Activated CD8-positive, alpha-beta T cell treated with anti-CD3 and anti-CD28 coated beads, Interleukin-2, amount 10 ng/mL, durations not matched to agents 7 days and 5 days (primary cell): Measurements from ENCODE around the gene DAB2. TPM values are rescaled to one million over a fixed set of nuclear protein-coding genes. Genes with fewer than 3 reads are reported as not detected.

Experiments used
- ATAC-seq: fragments of 150-1000 bp; cut with Tn5 transposase; one replicate; pipeline ENCODE4 v1.10.0; 2021; ENCODE audit warnings: moderate library complexity
- CTCF ChIA-PET: fragments of 350-600 bp; sonication (Branson Sonifier 250); formaldehyde crosslinking; loops from one replicate; lab custom pipeline; 2021; ENCODE audit warnings: antibody characterized with exemption; lab: Charles Lee
- POLR2A ChIA-PET: fragments of 350-600 bp; sonication (Branson Sonifier 250); formaldehyde crosslinking; loops from one replicate; lab custom pipeline; 2021; ENCODE audit warnings: antibody characterized with exemption; lab: Charles Lee
- DNase-seq: peaks from one replicate; pipeline ENCODE4 v3.0.0-alpha.2; 2020
- H3K27ac Mint-ChIP-seq: one replicate; pipeline ENCODE4 v1.8.0; 2021; ENCODE audit warnings: mild to moderate bottlenecking, mixed read lengths
- H3K27me3 Mint-ChIP-seq: one replicate; pipeline ENCODE4 v1.8.0; 2021; ENCODE audit warnings: low read depth, mixed read lengths
- H3K36me3 Mint-ChIP-seq: one replicate; pipeline ENCODE4 v1.8.0; 2021; ENCODE audit warnings: low read depth, mixed read lengths
- H3K4me1 Mint-ChIP-seq: one replicate; pipeline ENCODE4 v1.8.0; 2021; ENCODE audit warnings: low read depth, mixed read lengths
- H3K4me3 Mint-ChIP-seq: one replicate; pipeline ENCODE4 v1.8.0; 2021; ENCODE audit warnings: mild to moderate bottlenecking, mixed read lengths
- H3K9me3 Mint-ChIP-seq: one replicate; pipeline ENCODE4 v1.8.0; 2022; ENCODE audit warnings: mixed read lengths; ENCODE audit not compliant: insufficient read depth
- total RNA-seq, 2 experiments: library from RNA; stranded (reverse); gene quantifications; one replicate each; pipeline ENCODE4 v1.2.3, GENCODE V29; 2021

DAB2 gene
- total RNA-seq, 2 experiments from 2014 or later: not detected

DNA sequence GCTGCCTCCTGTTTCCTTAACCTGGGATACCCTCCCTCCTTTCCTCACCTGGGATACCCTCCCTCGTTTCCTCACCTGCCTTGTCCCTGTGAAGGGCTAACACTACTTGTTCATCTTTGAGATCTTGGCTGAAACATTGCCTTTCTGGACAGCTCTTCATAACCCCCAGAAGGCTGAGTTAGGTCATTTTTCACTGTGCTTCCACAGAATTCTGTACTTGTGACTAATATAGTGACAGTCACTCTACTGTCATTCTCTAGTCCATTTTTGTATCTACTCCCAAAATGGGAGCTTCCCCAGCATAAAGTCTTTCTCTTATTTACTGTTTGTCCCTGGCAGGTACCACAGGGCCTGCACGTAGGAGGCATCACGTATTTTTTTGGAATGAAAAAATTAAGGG, 21.5 kb upstream of the DAB2 start:
- DNase-seq: no peak
- Mint-ChIP-seq H3K27ac (no peak overlapping the region), H3K9me3 (no peaks in the 10 kb centered on the region), H3K4me1 (no peaks in the 10 kb centered on the region), H3K36me3 (no peaks in the 10 kb centered on the region), H3K4me3 (no peak overlapping the region), H3K27me3 (no peaks in the 10 kb centered on the region)
- ChIA-PET CTCF (interaction anchor here (0.7 to 1.5 kb wide), 2 partner anchors 9 to 101 kb away, joined by 3 to 5 read pairs; no protein-coding TSS in a partner anchor), POLR2A (no interaction called here)
- ATAC-seq: no peak

DNA sequence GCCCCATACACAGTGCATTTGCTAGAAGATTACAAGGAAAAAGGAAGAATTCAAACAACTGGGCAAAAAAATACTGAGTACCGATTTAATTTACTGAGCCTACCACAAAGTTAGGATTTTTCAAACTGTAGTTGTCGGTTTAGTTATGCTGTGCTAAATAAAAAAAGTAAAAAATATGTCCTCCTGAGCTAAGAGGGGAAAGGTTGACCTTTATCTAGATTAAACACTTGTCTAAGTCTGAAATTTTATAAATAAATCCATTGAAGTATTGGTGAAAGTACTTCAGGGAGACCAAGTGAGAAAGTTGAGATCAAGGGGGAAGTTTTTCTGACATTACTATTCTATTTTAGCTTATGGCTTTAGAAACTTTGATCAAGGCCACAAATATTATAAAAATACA, 19.1 kb upstream of the DAB2 start:
- H3K9me3 Mint-ChIP-seq: no peaks in the 10 kb centered on the region
- CTCF ChIA-PET: no interaction called here
- POLR2A ChIA-PET: no interaction called here
- H3K4me3 Mint-ChIP-seq: no peak overlapping the region
- H3K4me1 Mint-ChIP-seq: no peaks in the 10 kb centered on the region
- no peaks in the 10 kb centered on the region for H3K27me3 Mint-ChIP-seq
- ATAC-seq: no peak
- H3K36me3 Mint-ChIP-seq: no peaks in the 10 kb centered on the region
- DNase-seq: no peak
- H3K27ac Mint-ChIP-seq: no peak overlapping the region

DNA sequence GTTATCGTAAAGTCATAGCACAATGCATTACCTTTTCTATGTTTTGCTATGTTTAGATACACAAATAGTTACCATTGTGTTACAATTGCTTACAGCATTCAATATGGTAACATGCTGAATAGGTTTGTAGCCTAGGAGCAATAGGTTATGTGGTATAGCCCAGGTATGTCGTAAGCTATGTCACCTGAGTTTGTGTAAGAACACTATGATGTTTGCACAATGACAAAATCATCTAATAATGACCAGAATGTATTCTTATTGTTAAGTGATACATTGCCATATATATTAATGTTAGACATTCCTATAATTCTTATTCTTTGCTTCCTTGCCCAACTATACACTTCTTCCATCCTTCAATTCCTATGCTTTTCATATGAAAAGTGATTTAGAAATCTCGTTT, 18.2 kb upstream of the DAB2 start:
- H3K4me3 Mint-ChIP-seq: no peak overlapping the region
- no peak overlapping the region for H3K27ac Mint-ChIP-seq
- no peaks in the 10 kb centered on the region for H3K4me1 Mint-ChIP-seq
- ChIA-PET POLR2A (no interaction called here), CTCF (no interaction called here)
- no peak for DNase-seq
- no peaks in the 10 kb centered on the region for H3K36me3 Mint-ChIP-seq
- no peak for ATAC-seq
- no peaks in the 10 kb centered on the region for H3K9me3 Mint-ChIP-seq
- no peaks in the 10 kb centered on the region for H3K27me3 Mint-ChIP-seq

DNA sequence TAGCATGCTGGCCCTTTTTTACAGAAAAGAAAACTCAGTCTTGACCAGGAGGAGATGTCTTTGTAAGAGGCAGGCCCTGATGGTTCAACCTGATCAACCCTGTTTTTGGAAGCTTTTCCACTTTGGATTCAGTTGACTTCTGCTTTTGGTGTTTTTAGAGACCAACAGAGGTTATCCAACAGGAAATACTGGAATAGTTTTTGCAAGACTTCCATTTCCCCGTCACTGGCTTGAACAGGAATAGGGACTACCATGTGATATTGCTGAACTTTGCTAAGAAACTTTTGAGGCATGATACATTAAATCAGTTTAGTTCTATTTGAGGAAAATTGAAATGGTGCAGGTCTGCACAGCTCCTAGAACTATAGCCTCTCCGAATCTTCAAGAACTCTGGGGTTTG, 17.1 kb upstream of the DAB2 start:
- ATAC-seq (no peak), DNase-seq (no peak)
- Mint-ChIP-seq H3K9me3 (no peaks in the 10 kb centered on the region), H3K36me3 (no peaks in the 10 kb centered on the region), H3K4me3 (no peak overlapping the region), H3K4me1 (no peaks in the 10 kb centered on the region), H3K27me3 (no peaks in the 10 kb centered on the region), H3K27ac (no peak overlapping the region)
- ChIA-PET CTCF (interaction anchor here (1.2 to 2.0 kb wide), 3 partner anchors 12 to 224 kb away, joined by 3 to 6 read pairs (median 3); no protein-coding TSS in a partner anchor), POLR2A (no interaction called here)

DNA sequence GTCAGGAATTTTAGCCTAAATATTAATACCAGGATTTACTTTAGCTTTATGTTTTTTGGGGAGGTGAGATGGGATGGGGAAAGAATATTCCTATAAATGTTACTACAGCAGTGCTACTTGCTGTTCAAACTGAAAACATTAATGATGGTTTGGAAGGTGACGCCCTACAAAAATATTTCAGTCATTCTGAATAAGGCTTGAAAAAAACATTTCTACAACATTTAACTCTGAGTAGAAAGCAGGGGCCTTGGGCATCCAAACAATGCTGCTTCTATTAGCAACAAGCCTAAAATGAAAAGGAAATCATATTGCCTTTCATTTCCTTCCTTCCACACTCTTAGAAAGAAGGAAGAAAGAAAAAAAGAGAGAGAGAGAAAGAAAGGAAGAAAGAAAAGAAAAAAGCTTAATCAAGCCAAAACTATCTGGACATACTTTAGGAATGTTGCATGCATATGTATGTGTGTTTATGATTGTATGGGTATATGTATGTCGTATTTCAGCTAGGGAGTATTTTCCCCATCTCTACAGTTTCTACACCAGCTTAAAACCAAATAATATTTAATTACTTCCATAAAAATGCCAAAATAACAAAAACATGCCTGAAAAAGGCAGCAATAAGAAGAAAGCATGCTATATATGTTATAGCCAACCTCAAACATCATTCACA, 16.3 kb upstream of the DAB2 start:
- Mint-ChIP-seq H3K4me1 (no peaks in the 10 kb centered on the region), H3K27me3 (no peaks in the 10 kb centered on the region), H3K9me3 (no peaks in the 10 kb centered on the region), H3K36me3 (no peaks in the 10 kb centered on the region), H3K27ac (no peak overlapping the region), H3K4me3 (no peak overlapping the region)
- ATAC-seq (no peak), DNase-seq (no peak)
- CTCF ChIA-PET: interaction anchor here (1.2 to 2.0 kb wide), 3 partner anchors 13 to 223 kb away, joined by 3 to 6 read pairs (median 3); no protein-coding TSS in a partner anchor
- POLR2A ChIA-PET: interaction anchor here (0.6 kb wide), 1 partner anchor 21 kb away, joined by 4 read pairs; no protein-coding TSS in a partner anchor

DNA sequence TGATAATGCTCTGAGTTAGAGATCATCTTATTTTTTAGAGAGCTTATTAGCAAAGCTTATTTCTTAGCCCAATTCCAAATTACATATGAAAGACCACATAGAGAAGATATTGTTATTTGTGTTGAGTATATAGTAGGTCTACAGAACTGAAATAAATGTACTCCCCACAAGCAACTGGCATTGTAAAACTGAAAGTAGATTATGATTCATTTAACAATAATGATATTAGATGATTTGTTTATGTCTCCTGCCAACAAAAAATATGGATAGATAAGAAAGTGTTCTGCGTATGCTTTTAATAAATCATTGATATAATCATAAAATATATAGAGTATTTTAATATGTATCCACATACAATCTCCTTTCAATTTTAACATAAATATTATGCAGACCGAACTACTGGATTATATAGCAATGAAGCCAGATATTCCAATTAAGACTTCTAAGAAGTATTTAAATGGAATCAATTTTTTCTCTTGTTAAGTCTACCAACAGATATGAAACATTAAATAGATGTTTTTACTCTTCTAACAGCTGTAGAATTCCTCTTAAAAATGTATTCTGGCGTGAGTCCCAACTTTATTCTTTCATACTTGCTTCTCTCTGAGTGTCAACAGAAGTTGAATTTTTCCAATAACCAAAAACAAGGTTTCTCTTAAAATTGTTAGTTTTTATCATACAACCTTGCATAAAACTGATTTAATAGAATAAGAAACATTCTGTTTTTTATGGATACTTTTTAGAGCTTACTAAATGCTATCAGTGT, 15.6 kb upstream of the DAB2 start:
- no peaks in the 10 kb centered on the region for H3K4me1 Mint-ChIP-seq
- H3K27me3 Mint-ChIP-seq: no peaks in the 10 kb centered on the region
- ATAC-seq (no peak), DNase-seq (no peak)
- H3K4me3 Mint-ChIP-seq: no peak overlapping the region
- H3K36me3 Mint-ChIP-seq: no peaks in the 10 kb centered on the region
- ChIA-PET POLR2A (interaction anchor here (0.6 kb wide), 1 partner anchor 20 kb away, joined by 4 read pairs; no protein-coding TSS in a partner anchor), CTCF (interaction anchor here (0.6 to 2.0 kb wide), 2 partner anchors 14 to 64 kb away, joined by 3 to 6 read pairs; no protein-coding TSS in a partner anchor)
- no peak overlapping the region for H3K27ac Mint-ChIP-seq
- H3K9me3 Mint-ChIP-seq: no peaks in the 10 kb centered on the region

DNA sequence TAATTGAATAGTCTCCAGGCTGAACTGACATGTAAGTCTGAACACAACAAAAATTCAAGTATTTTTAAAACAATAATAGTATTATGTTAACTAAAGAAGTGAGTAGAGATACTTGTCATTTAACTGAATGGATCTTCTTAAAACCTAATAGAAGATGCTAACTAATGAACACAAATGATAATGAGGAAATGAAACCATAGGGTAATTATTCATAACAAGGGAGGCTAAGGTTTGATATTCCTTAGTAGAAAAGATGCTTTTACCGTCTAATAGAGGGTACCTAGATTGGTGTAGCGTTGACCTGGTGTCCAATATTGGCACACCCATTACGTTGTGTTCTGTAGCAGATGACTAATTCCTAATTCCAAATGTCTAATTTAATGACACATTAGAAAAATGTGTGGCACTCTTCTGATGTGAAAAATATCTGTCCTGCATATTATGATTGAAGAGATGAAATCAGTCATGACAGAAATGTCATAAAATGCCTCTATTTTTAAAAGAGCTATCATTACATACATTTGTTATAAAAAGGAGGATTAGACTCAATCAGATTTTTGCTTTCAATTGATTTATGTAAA, 14.9 kb upstream of the DAB2 start:
- Mint-ChIP-seq H3K36me3 (no peaks in the 10 kb centered on the region), H3K4me1 (no peaks in the 10 kb centered on the region), H3K4me3 (no peak overlapping the region), H3K9me3 (no peaks in the 10 kb centered on the region), H3K27me3 (no peaks in the 10 kb centered on the region), H3K27ac (no peak overlapping the region)
- ATAC-seq: no peak
- POLR2A ChIA-PET: no interaction called here
- no peak for DNase-seq
- CTCF ChIA-PET: interaction anchor here (0.6 to 2.0 kb wide), 2 partner anchors 14 to 64 kb away, joined by 3 to 6 read pairs; no protein-coding TSS in a partner anchor

DNA sequence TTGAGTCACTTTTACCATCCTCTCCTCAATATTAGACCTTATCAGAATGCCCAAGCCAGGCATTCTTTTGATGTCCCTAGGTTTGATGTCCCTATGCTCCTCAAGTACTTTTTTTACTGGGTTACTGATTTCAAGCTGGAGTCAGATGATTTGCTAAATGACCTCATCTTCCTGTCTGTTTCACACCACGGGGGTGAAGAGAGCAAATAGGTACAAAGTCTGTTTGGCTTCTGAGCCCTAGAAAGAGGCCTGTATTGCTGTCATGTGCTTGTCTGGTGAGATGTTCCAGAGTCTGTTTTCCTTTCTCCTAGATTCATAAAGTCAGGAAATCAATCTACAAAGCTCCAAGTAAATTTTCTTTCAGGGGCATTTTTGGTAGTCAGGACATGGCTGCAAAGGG, 12.7 kb upstream of the DAB2 start:
- ChIA-PET CTCF (no interaction called here), POLR2A (interaction anchor here (0.6 kb wide), 1 partner anchor 14 kb away, joined by 4 read pairs; no protein-coding TSS in a partner anchor)
- no peaks in the 10 kb centered on the region for H3K9me3 Mint-ChIP-seq
- H3K27ac Mint-ChIP-seq: no peak overlapping the region
- H3K4me3 Mint-ChIP-seq: no peak overlapping the region
- H3K27me3 Mint-ChIP-seq: peaks cover 6% of the 10 kb centered on the region
- DNase-seq: no peak
- H3K4me1 Mint-ChIP-seq: no peaks in the 10 kb centered on the region
- H3K36me3 Mint-ChIP-seq: no peaks in the 10 kb centered on the region
- no peak for ATAC-seq

DNA sequence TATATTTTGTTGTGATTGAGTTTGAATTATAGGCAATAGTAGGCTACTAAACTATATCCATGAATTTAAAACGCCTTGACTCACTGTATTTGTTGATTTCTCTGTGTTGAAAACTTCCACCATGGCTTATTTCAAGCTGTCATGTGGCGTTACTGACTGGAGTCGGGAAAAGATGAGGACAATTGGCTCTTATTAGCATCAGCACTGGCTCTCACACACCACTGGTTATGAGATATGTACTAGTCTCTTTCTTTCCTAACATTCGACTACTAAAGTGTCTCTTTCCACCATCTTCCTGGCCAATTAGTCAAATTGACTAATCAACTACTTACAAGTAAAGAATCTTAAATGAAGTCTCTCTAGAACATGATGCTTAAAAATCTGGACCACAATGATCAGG, 9.1 kb upstream of the DAB2 start:
- Mint-ChIP-seq H3K27ac (no peak overlapping the region), H3K4me3 (no peak overlapping the region), H3K4me1 (no peaks in the 10 kb centered on the region), H3K9me3 (no peaks in the 10 kb centered on the region), H3K36me3 (no peaks in the 10 kb centered on the region), H3K27me3 (peaks cover 6% of the 10 kb centered on the region)
- ATAC-seq (no peak), DNase-seq (no peak)
- ChIA-PET POLR2A (no interaction called here), CTCF (no interaction called here)

DNA sequence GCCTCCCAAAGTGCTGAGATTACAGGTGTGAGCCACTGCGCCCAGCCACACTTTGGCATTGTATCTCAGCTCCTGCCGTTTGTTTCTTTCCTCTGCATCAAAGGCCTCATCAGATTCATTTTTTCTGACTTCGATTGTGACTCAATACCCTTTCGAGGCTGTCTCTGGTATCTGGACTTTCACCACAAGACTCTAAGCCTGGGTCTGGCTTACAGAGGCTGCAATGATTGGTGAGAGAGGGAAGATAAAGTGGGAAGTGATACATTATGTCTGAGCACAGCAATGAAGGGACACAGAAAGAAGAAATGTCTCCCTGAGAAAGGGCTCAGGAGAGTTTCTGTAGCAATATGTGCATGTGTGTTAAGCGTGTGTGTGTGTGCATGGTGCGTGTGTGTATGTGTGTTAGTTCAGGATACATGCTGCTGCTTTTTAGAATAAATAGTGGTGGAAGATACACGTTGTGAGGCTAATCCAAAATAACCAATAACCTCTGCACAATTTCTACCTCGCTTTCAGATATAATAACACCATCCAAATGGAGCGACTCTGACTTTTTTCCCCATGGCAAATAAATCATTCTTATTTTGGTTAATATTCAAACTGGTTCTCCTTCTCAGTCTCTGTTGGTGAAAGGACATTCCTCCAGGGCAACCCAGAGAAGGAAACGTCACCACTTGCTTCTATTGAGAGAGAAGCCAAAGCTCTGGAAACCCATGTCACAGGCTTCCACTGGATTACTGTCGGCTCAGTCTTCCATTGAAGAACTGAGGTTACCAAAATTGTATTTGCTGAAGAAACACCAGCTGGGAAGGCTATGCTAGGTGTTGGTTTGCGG, 8.1 kb upstream of the DAB2 start:
- CTCF ChIA-PET: no interaction called here
- no peaks in the 10 kb centered on the region for H3K9me3 Mint-ChIP-seq
- POLR2A ChIA-PET: no interaction called here

DNA sequence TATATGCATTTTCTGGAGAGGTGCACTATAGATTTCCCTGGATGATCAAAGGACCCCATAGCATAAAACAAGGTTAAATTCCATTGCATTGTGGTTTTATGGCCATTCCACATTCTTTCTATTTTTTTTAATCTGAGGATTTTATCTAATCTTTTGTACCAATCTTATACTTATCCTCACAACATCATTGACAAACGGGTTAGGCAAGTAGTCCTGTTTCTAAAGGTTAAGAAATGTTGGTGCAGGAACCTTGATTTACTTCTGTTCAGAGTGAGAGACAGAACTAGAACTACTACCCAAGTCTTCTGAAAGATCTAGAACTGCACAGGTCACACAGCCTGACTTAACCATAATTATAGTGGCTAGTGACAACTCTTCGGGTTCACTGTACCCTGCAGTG, 5.7 kb upstream of the DAB2 start:
- no peak overlapping the region for H3K27ac Mint-ChIP-seq
- DNase-seq (no peak), ATAC-seq (no peak)
- H3K4me1 Mint-ChIP-seq: no peaks in the 10 kb centered on the region
- H3K36me3 Mint-ChIP-seq: no peaks in the 10 kb centered on the region
- H3K27me3 Mint-ChIP-seq: peaks cover 24% of the 10 kb centered on the region
- ChIA-PET CTCF (no interaction called here), POLR2A (no interaction called here)
- no peak overlapping the region for H3K4me3 Mint-ChIP-seq
- no peaks in the 10 kb centered on the region for H3K9me3 Mint-ChIP-seq

More for the DNA sequence above, 8.1 kb upstream of the DAB2 start:
- DNase-seq (no peak), ATAC-seq (no peak)
- no peaks in the 10 kb centered on the region for H3K36me3 Mint-ChIP-seq
- no peak overlapping the region for H3K4me3 Mint-ChIP-seq
- no peaks in the 10 kb centered on the region for H3K4me1 Mint-ChIP-seq
- peaks cover 9% of the 10 kb centered on the region for H3K27me3 Mint-ChIP-seq
- no peak overlapping the region for H3K27ac Mint-ChIP-seq
